Epidermal melanocyte (primary cell): Measurements from ENCODE around the gene TTLL11.

Experiments
- DNase-seq: peaks from one replicate; pipeline ENCODE4 v3.0.0; 2011; ENCODE audit warnings: low spot score; ENCODE audit not compliant: insufficient read length

Gene TTLL11

DNA sequence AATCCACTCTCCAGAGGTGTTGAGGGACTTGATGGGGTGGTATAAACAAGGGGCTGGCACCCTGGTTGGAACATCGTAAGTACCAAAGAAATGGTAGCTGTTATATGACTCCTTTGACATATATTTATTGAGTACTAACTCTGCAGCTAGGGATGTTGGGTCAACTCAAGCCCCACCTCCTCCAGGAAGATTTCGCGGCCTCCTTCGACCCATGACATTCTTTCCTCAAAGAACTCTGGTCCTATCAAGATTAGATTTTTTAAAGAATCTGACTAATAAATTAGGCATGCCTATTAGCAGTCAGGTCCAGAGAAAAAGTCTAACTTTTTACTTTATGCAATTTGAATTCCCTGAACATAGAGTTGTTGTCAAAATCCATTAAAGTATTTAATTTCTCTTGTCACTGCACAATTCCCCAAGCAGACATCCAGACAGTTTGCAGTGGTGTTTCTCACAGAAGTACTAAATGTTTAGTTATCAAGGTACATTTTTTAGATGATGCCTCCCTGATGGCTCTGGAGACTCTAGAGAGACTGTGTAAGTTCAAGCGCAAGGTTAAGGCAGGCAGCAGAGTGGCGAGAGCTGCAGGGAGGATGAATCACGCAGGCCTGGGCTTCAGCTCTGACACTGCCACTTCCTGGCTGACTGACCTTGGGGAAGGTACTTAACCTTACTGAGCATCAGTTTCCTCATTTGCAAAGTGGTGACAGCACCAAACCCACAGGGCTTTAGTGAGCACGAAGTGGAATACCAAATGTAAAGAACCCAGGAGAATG is 209.6 kb downstream of the TTLL11 start:
- DNase-seq, result no peak

DNA sequence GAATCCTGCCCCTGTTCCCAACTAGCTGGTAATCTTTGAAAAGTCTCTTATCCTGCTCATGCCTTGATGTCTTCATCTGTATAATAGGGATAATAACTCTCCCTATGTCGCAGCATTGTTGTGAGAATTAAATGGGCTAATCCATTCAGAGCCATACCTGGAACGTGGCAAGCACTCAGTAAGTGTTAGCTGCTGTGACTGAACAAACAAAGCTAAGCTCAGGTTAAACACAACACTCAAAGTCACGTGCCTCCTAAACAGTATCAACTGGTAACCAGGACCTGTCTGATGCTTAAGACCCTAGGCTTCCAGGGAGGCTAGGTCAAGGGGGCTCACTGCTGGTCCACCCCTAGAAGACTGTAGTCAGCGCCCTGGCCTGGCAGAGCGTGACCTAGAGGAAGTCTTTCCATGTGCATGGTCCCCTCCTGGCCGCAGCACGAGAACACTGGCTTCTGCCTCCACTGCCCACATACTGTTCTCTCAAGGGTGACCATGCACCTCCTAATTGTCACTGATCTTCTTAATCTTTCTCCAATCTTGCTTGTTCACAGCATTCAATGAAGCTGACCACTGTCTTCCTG is 211.1 kb downstream of the TTLL11 start:
- DNase-seq, result no peak

DNA sequence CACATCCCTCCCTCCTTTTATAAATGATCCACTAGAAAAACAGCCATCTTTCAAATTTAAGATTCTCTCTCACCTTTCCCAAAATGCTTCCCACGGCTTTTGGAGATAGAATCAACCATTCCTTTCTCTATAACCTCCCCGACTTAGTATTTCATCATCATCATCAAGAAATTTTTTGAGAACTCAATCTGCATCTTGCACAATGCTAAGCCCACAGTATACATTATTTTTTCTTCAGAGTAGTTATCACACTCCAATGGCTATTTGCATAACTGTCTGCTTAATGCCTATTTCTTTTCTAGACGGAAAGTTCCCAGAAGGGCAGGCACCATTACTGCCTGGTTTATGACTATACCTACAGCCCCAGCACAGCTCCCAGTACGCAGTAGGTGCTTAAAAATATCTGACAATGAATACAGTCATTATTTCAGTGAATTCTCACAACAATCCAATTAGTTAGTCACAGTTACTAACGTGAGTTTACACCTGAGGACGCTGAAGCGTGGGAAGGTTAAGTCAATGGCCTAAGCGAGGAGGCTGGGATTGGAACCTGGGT is 212.7 kb downstream of the TTLL11 start:
- no peak for DNase-seq

DNA sequence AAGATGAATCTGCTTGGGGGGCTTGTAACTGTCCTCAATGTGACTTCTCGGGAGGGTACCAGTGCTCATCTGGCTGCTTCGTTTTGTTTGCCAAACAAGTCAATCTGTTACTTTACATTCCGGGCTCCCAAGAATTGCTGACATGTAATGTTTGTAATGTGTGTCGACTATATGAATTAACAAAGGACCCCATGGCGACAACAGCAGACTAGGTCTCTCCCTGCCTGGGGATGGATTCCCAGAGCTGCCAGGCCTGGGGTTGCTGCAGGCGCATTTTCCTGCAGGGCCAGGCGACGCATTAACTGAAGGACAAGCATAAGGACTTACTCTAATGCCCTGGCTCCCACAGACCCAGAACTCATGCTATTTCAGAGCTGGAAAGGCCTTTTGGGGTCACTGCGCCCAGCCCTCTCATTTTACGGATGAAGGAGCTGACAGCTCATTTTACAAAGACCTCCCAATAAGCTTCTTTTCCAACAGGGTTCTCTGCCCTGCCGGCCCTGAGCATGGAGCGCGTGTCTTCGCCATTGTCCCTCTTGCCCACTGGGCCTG is 214.8 kb downstream of the TTLL11 start:
- no peak for DNase-seq

DNA sequence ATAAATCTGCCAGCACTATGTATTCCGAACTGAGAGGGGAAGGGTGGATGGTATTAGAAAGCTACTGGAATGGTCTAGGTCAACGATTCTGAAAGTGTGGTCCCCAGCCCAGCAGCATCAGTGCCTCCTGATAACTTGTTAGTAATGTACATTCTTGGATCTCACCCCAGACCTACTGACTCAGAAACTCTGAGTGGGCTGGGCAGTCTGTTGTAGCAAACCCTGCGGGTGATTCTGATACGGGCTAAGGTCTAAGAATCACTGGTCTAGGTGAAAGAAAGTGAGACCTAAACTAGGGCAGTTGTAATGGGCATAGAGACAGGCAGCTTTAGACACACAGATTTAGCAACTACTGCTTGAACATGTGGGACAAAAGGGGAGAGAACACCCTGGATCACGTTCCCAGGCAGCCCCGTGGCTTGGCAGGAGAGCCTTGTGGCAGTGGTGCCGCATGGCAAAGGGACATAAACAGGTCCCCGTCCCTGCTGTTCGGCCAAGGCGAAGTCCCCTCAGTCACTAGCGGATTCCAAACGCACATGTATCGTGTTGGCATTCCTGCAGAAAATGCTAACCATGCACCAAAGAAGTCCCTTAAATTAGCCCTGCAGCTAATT is 216.3 kb downstream of the TTLL11 start:
- no peak for DNase-seq

DNA sequence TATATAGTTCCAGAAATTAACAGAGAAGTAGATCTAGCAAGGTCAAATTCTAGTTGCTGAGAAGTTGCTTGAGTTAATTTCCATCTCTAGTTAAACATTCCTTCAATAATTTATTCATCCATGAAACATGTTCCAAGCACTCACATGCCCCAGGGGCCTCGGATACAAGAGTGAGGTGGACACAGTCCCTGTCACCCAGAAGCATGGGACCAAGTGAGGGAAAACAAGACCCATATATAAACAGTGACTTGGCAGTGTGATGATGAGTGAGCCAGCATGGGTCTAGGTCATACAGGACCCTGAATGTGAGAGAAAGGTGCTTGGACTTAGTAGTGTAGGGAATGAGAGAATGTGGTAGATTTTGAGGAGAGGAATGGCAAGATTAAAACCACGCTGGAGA is 216.9 kb downstream of the TTLL11 start:
- no peak for DNase-seq

DNA sequence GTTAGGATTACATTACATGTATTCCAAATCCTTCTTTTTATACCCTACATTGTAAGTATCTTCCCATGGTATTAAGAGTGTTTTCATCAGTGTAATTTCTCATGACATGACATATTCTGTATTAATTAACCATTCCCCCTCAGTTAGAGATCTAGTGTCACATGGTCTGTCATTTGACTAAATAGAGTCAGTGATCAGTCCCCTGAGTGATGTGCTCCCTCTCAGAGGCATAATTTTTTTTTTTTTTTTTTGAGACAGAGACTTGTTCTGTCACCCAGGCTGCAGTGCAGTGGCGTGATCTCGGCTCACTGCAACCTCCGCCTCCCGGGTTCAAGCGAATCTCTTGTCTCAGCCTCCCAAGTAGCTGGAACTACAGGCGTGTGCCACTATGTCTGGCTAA is 218.6 kb downstream of the TTLL11 start:
- DNase-seq, result no peak

DNA sequence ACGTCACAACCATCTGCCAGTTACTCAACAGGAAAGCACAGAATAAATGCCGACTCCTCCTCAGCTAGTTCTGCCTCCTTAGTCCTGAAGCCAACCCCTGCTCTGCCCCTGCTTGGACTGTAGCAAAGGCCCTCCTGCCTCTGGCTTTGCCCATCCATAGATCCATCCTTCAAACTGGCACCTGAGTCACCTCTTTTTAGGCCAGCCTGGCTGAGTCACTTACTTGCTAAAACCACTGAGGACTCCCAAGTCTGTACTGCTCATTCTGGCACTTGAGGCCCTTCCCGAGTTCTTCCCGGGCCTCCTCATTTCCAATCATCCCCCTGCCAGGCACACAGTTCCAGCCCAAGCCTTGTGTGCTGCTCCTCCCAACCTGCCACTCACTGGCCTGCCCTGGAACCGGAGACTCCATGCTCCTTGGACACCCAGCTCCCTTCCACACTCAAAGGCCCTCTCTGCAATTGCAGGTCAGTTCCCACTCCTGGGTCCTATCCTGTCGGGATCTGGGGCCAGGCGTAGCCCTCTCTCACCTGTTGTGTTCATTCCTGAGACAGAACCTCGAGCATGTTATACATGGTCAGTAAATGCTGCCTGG is 221.6 kb downstream of the TTLL11 start:
- DNase-seq, result no peak

DNA sequence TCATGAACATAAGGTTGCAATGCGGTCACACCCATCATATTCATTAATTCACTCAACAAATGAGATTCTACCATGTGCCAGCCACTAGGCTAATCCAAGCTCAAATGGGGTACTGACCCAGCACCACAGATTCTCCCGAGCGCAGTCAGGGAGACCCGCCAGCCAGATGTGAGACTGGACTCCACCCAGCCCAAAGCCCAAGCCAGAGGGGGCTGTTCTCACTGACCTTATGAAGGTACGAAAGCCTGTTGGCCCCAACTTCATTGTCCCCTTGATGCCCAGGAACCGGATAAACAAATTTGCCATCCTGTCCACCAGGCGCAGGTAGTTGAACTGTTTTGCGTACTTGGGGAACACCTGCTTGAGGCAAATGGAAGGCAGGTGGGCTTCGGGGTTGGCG is 222.8 kb downstream of the TTLL11 start:
- DNase-seq, result no peak

DNA sequence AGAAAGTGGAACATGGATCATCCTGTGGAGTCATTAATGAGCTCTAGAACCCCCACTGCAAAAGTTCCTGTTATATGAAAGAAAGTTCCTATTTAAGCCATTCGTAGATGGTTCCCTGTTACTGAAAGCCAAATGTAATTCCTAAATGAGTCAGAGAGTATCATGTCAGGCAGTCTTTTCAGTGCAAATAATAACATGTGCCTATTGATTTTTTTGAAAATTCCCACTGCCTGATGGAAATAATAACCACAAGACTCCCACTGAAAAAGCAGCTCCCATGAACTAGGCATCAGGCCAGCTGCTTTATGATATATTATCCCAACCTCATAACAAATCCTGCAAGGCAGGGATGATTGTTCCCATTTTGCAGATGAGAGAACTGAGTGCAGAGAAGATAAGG is 224.5 kb downstream of the TTLL11 start:
- no peak for DNase-seq

DNA sequence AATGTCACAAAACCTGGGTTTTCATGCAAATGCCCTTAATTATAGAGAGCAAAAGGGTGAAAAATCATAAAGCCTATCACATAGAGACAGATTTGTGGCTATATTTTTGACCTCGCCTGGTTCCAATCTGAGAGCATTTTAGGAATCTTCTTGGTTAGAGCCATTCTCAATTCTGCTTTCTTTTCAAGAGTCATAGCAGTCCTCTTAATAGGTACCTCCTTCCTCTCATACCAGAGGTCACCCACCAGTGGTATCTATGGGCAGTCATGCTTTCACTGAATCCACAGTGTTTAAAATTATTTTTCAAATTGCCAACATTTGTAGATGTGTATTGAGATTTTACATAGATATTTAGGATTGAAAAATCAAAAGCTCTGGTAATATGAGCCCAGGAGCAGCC is 226.2 kb downstream of the TTLL11 start:
- DNase-seq, result no peak

DNA sequence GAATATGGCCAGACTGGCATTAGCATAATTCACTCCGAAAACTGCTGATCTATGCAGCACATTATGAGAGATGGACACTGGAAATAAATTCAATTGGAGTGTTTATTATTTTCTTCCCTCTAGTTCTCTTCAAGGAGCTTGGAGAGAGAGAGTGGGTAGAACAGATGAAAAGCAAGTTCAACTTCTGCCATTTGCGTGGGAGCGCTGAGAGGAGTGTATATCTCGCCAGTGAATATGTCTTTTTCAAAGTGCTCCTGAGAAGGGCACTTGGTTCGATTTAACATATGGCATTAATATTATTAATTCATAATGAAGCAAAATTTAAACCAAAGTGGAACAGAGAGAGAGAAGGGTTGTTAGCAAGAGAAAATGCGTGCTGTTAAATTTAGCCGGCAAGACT is 227.2 kb downstream of the TTLL11 start:
- DNase-seq, result no peak

DNA sequence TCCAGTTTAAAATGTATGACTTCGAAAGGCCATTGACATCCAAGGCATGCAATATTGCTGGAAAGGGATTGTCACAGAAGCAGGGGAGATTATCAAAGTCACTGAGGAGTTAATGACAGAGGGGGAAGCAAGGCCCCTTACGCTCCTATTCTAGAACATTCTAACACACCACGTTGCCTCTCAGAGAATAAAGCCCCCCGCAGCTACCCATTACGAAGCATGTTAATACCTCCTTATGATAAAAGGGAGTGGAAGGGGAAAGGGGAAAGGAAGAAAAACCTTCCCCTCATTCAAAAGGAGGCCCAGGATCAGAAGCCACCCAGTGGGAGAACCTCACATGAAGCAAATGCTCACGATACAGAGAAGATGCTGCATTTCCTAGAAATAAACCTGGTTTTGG is 228.0 kb downstream of the TTLL11 start:
- DNase-seq, result no peak

DNA sequence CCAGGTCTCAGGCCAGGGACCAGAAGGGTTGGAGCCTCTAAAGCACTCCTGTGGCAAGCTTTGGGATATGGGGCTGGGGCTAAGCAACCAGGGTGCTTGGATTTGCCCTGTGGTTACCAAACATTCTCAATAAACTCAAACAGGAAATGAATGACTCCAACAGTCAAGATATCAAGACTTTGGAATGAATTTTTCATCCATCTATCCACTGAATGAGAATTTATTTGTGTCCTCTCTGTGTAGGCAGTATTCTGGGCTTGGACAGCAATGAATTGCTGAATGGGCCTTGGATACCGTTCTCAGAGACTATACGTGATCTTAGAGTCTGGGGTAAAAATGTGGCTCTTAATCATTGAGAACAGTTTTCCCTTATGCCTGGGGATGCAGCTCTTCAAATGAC is 229.2 kb downstream of the TTLL11 start:
- no peak for DNase-seq

DNA sequence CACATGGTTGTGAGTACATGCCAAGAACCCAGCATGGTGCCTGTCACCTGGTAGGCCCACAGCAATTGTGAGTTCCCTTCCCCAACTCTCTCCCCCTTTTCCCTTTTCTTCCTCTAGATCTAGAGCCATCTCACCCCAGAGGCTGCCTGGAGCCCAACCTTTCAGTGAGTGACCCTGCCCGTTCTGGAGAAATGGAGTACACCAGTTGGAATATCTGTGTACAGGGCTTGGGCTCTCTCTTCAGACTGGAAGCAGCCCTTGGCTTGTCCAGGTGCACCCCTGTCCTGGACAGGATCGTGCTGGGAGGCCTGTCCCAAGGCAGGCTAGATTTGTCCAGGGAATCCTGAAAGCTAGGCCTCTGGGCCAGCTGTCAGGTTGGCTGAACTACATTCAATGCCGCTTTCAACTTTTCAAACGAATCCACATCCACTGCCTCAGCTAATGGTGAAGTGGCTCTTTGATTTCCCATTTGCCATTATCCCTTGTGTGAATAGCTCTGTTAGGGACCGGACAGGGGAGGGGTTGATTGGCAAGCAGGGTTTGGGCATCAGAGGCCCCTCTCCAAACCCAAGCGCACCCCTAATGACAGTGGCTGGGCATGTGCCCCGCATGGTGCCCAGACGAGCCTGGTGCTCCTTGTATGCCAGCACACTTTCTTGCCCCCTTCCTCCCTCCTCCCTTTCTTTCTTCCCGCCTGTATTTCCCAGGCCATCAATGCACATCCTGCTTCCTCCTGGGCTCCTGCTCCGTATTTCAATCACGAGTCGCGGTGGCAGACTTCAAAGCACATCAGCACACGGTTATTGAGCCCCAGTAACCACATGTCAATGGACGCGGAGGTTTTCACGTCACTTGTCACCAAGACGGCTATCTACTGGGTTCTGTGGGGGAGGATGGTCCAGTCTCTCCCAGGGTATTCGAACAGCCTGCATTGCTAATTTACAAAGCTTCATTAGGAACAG is 230.5 kb downstream of the TTLL11 start:
- no peak for DNase-seq

DNA sequence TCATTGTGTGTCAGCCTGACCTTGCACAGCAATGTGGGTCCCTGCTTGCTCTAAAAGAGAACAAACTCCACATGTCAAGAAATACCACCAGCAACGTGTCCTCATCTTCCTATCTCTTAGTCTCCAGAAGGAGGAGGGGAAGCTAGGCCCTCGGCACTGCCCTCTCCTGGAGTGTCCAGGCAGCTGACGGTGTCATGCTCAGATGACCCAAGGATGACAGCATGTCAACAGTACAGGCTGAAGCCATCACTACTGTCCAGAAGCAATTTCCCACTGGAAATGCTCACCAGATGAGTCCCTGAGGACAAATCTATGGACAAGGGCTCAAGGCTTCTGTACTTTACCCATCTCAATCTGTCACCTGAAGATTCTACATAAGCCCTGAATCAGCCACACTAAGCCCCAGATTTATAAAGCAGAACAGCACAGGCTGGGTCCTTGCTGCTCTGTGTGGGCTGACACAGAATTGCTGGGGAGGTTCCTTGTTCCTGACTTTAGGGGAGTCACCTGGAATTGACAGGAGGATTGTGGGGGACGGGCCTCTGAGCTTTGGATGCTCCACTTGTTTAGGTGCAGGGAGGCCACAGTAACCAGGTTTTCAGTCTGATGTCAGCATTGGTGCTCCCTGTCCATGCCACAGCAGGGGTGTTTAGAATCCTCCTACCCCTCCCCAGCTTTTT is 231.5 kb downstream of the TTLL11 start:
- no peak for DNase-seq

DNA sequence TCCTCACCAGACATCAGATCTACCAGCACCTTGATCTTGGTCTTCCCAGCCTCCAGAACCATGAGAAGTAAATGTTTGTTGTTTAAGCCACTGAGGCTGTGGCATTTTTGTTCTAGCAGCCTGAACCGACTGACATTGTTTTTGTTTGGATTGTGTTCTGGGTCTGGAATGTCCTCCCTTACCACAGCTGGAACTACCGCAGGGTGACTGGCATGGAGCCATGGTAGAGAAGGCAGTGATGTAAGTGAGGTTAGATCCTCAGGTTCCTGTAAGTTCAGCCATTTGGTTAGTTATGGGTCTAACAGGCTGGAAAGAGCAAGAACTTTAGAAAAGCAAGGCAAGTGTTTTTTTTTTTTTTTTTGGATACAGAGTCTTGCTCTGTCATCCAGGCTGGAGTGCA is 232.4 kb downstream of the TTLL11 start:
- DNase-seq, result peak; percentile 46

DNA sequence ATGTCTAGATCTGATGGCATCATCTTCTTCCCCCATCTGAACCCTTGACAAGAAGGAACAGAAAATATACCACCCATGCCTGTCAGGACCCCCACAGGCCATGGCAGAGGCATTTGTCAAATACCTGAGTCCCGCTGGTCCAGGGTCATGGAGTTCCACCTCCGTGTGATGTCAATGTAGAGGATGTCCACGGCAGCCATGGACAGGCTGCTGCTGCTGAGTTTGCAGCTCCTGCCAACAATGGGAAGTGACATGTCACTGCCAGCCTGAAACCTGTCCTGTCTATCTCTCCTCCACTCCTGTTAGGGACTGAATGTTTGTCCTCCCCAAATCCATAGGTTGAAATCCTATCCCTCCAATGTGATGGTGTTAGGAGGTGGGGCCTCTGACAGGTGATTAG is 232.9 kb downstream of the TTLL11 start:
- no peak for DNase-seq

DNA sequence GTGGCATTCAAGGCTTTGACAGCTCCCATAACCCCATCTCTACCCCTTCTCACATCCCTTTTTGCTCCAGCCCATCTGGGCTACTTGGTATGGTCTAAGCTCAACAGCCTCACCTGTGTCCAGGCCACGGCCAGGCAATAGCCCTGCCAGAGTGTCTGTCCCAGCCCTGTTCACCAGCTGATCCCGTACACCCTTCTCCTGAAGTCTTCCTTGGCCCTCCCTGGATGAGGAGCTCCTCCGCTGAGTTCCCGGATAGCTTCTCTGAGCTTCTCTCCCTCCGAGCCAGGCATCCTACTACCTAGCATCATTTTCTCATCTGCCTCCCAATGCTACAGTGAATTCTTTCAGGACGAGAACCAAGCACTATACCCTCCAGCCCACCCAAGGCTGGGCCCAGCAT is 233.5 kb downstream of the TTLL11 start:
- no peak for DNase-seq

DNA sequence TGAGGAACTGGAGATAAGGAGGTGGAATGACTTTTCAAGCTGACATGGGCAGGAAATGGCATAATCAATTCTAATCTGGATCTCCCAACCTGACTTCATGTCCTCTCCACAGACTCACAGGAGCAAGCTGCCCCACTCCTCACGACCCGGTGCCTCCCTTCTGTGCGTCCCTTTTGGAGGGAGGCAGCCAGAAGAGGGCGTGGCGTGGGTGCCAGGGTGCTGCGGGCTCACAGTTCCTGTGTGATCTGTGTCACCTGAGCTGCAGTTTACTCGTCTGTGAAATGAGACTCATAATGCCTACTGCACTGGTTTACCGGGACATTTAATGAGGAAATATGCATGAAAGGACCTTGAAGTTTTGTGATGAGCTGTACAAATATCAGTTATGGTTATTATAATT is 234.3 kb downstream of the TTLL11 start:
- DNase-seq, result no peak
